Measurements from ENCODE around the gene RTP2. TPM values are rescaled to one million over a fixed set of nuclear protein-coding genes. Genes with fewer than 3 reads are reported as not detected.

RTP2 gene
- total and polyA plus RNA-seq, 10 of the 15 experiments (the other 5 are each of a cell fraction or from before 2014, with no cell fraction given), result not detected

- TF ChIP-seq ELK1 (IDR thresholded peaks at IDR 0.05; ENCODE audit: low read depth, low read length), result no peak
- TF ChIP-seq TBL1XR1 (IDR thresholded peaks at IDR 0.05; ENCODE audit: low read depth, low read length), result no peak
- no peak for TF ChIP-seq CEBPZ (IDR thresholded peaks at IDR 0.05; ENCODE audit: low read depth, low read length)
- no peak for TF ChIP-seq SP1 (IDR thresholded peaks at IDR 0.05; ENCODE audit: low read depth, low read length)
- TF ChIP-seq ZBTB33 (IDR thresholded peaks at IDR 0.05), result no peak
- no peak for TF ChIP-seq BRCA1 (IDR thresholded peaks at IDR 0.05; ENCODE audit: low read depth, low read length)
- no peak for TF ChIP-seq PKNOX1 (IDR thresholded peaks at IDR 0.05)
- no peak for TF ChIP-seq SIN3A (IDR thresholded peaks at IDR 0.05; ENCODE audit: low read depth, low read length)
- no peak for TF ChIP-seq RBBP5 (conservative IDR thresholded peaks at IDR 0.05)
Measured at GRCh38 chr3:187696021-187696420, 6.3 kb downstream of the RTP2 start (continued).

Data from GM12878 (cell line).